ENCODE data around the gene TLX3.

TLX3 gene

GRCh38 chr5:171306781-171307591 lies 2.1 kb upstream of the TLX3 start:
- DNase-seq, result no peak

GRCh38 chr5:171307789-171308452 lies 1.1 kb upstream of the TLX3 start:
- no peak for DNase-seq

- no peak for DNase-seq
Measured at GRCh38 chr5:171309276-171310211, 496 bp downstream of the TLX3 start.

- peak; percentile 68 for DNase-seq
Measured at GRCh38 chr5:171310212-171310818, 1.3 kb downstream of the TLX3 start.

- no peak for DNase-seq
Measured at GRCh38 chr5:171310819-171311321, 1.8 kb downstream of the TLX3 start.

GRCh38 chr5:171311322-171312077 lies 2.5 kb downstream of the TLX3 start:
- peak; percentile 55 for DNase-seq

- DNase-seq, result peak; percentile 64
Measured at GRCh38 chr5:171312129-171312974, 3.3 kb downstream of the TLX3 start.

- DNase-seq, result no peak
Measured at GRCh38 chr5:171313481-171314206, 4.6 kb downstream of the TLX3 start.

- DNase-seq, result no peak
Measured at GRCh38 chr5:171314728-171315385, 5.8 kb downstream of the TLX3 start.

- DNase-seq, result no peak
Measured at GRCh38 chr5:171315386-171315891, 6.4 kb downstream of the TLX3 start.

- no peak for DNase-seq
Measured at GRCh38 chr5:171315925-171316257, 6.8 kb downstream of the TLX3 start.

- no peak for DNase-seq
Measured at GRCh38 chr5:171316258-171317121, 7.4 kb downstream of the TLX3 start.

GRCh38 chr5:171317230-171317629 lies 8.2 kb downstream of the TLX3 start:
- DNase-seq, result no peak

GRCh38 chr5:171318026-171318425 lies 9.0 kb downstream of the TLX3 start:
- no peak for DNase-seq

GRCh38 chr5:171321447-171321846 lies 12.4 kb downstream of the TLX3 start:
- DNase-seq, result no peak

GRCh38 chr5:171322527-171322926 lies 13.5 kb downstream of the TLX3 start:
- no peak for DNase-seq

- DNase-seq, result no peak
Measured at GRCh38 chr5:171323007-171323406, 14.0 kb downstream of the TLX3 start.

All from activated CD8-positive, alpha-beta memory T cell treated with anti-CD3 and anti-CD28 coated beads, Interleukin-2, amount 50 U/mL, for 48 hours (primary cell).